Ishikawa (cell line): ENCODE results near the gene POLR3A.
A peak's percentile ranks its signal among the peaks of the same experiment; 100 is the strongest.

Experiments used
- CEBPB ChIP-seq: IDR thresholded peaks from 2 replicates; pipeline ENCODE4 v1.6.1; 2012
- CREB1 ChIP-seq: IDR thresholded peaks from 2 replicates; pipeline ENCODE4 v1.6.1; 2012; ENCODE audit warnings: low read depth
- EGR1 ChIP-seq: IDR thresholded peaks from 2 replicates; pipeline ENCODE4 v1.6.1; 2012
- EP300 ChIP-seq: IDR thresholded peaks from 2 replicates; pipeline ENCODE4 v1.6.1; 2012; ENCODE audit warnings: borderline replicate concordance
- FOXM1 ChIP-seq: IDR thresholded peaks from 2 replicates; pipeline ENCODE4 v1.6.1; 2012; ENCODE audit warnings: low read depth, borderline replicate concordance
- MAX ChIP-seq: IDR thresholded peaks from 2 replicates; pipeline ENCODE4 v1.6.1; 2012
- NFIC ChIP-seq: IDR thresholded peaks from 2 replicates; pipeline ENCODE4 v1.6.1; 2012
- RAD21 ChIP-seq: IDR thresholded peaks from 2 replicates; pipeline ENCODE4 v1.6.1; 2012; ENCODE audit warnings: low read depth
- TAF1 ChIP-seq: IDR thresholded peaks from 2 replicates; pipeline ENCODE4 v1.6.1; 2012; ENCODE audit warnings: low read depth, mild to moderate bottlenecking
- TCF12 ChIP-seq: IDR thresholded peaks from 2 replicates; pipeline ENCODE4 v1.6.1; 2012; ENCODE audit warnings: low read depth
- TEAD4 ChIP-seq: IDR thresholded peaks from 2 replicates; pipeline ENCODE4 v1.6.1; 2012
- YY1 ChIP-seq: IDR thresholded peaks from 2 replicates; pipeline ENCODE4 v1.6.1; 2012; ENCODE audit warnings: low read depth
- ZBTB7A ChIP-seq: IDR thresholded peaks from 2 replicates; pipeline ENCODE4 v1.6.1; 2012; ENCODE audit warnings: low read depth
- TF ChIP-seq, protein P1 (sequence below): IDR thresholded peaks from 2 replicates; pipeline ENCODE4 v1.6.1; 2012
- TF ChIP-seq, protein P2 (sequence below): IDR thresholded peaks from 2 replicates; pipeline ENCODE4 v1.6.1; 2012; ENCODE audit warnings: low read depth, mild to moderate bottlenecking

Gene POLR3A

DNA sequence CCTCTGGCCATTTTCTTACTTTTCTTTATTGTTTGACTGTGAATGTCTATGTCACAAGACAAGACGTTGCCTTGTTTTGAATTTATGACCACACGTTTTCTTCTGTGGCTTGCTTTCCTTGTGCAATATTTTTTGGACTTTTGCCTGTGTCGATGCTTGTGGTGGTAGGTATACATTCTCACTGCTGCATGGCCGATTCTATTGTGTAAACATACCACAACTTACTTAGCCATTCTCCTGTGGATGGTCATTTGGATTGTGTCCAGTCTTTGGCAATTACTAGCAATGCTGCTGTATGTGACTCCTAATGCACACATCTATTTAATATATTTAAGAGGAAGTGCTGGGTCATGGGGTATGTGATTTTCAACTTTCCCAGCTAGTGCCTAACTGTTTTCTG lies 84.8 kb downstream of the POLR3A start:
- TF ChIP-seq FOXM1: no peak
- TF ChIP-seq TAF1: no peak
- TF ChIP-seq, protein P1, sequence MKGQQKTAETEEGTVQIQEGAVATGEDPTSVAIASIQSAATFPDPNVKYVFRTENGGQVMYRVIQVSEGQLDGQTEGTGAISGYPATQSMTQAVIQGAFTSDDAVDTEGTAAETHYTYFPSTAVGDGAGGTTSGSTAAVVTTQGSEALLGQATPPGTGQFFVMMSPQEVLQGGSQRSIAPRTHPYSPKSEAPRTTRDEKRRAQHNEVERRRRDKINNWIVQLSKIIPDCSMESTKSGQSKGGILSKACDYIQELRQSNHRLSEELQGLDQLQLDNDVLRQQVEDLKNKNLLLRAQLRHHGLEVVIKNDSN: no peak
- peak; percentile 67 for TF ChIP-seq TEAD4
- TF ChIP-seq RAD21: no peak
- TF ChIP-seq CREB1: no peak
- no peak for TF ChIP-seq ZBTB7A
- peak; percentile 72; the same call in 1 of the 2 replicates for TF ChIP-seq EP300
- peak; percentile 77 for TF ChIP-seq CEBPB
- TF ChIP-seq NFIC: peak; percentile 91
- peak; percentile 56 for TF ChIP-seq TCF12
- TF ChIP-seq MAX: peak; percentile 66
- no peak for TF ChIP-seq YY1
- TF ChIP-seq EGR1: no peak
- TF ChIP-seq, protein P2, sequence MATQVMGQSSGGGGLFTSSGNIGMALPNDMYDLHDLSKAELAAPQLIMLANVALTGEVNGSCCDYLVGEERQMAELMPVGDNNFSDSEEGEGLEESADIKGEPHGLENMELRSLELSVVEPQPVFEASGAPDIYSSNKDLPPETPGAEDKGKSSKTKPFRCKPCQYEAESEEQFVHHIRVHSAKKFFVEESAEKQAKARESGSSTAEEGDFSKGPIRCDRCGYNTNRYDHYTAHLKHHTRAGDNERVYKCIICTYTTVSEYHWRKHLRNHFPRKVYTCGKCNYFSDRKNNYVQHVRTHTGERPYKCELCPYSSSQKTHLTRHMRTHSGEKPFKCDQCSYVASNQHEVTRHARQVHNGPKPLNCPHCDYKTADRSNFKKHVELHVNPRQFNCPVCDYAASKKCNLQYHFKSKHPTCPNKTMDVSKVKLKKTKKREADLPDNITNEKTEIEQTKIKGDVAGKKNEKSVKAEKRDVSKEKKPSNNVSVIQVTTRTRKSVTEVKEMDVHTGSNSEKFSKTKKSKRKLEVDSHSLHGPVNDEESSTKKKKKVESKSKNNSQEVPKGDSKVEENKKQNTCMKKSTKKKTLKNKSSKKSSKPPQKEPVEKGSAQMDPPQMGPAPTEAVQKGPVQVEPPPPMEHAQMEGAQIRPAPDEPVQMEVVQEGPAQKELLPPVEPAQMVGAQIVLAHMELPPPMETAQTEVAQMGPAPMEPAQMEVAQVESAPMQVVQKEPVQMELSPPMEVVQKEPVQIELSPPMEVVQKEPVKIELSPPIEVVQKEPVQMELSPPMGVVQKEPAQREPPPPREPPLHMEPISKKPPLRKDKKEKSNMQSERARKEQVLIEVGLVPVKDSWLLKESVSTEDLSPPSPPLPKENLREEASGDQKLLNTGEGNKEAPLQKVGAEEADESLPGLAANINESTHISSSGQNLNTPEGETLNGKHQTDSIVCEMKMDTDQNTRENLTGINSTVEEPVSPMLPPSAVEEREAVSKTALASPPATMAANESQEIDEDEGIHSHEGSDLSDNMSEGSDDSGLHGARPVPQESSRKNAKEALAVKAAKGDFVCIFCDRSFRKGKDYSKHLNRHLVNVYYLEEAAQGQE: no peak

DNA sequence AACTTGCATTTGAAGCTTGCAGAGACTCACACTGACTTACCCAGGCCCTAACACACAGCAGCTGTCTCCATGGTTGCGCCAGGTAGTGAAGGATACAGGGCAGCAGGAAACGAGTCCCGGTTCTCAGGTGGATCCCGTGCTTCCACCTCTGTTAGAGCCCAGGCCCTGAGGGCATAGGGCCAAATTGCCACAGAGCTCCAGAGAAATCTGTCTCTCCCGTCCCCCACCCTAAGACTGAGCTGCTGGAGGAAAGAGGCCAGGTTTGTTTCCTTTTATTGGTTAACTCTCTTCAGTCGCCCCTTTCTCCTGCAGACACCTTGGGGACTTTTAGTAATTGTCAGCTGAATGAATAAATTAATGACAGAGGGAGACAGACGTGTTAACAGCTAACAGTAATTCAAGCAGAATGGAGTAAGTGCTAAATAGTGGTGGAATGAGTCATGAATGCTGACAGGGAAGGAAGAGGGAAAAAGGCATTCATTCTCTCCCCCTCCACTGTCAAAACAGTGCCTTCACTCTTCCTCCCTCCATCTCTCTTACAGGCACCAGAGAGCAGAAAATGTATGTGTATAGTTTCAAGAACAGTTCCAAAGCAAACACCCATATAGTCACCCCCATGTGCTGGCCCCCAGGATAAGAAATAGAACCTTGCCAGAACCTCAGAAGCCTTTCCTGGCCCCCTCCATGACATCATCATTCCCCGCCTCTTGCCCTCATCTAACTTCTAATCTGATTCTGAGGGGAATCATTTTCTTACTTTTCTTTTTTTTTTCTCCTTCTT lies 86.0 kb downstream of the POLR3A start:
- TF ChIP-seq EP300 (peak; percentile 52; the same call in 1 of the 2 replicates), RAD21 (peak; percentile 20), CEBPB (0 out of 2 replicates have a peak, but pooled peaks have one; percentile 15), ZBTB7A (no peak), TEAD4 (peak; percentile 77), YY1 (peak; percentile 42; the same call in 1 of the 2 replicates), NFIC (peak; percentile 79), EGR1 (no peak), FOXM1 (no peak), CREB1 (no peak), TAF1 (no peak), TCF12 (peak; percentile 38; the same call in 1 of the 2 replicates), MAX (peak; percentile 27; the same call in 1 of the 2 replicates)
- TF ChIP-seq, protein P1: peak; percentile 11; the same call in 1 of the 2 replicates
- TF ChIP-seq, protein P2: no peak

DNA sequence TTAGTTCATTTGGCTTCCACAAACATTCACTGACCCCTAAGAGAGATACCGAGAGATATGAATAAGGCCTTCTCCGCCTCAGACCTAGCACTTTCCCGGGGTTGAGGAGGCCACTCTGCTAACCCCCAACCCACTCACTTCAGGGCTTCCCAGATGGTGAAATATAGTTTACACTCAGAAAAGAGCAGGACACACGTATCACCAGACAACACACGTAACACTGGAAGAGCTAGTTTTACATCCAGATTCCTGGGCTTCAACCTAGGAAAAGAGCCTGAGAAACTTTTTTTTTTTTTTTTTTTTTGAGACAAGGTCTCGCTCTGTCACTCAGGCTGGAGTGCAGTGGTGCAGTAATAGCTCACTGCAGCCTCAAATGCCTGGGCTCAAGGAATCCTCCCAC lies 87.5 kb downstream of the POLR3A start:
- TF ChIP-seq CEBPB (no peak), MAX (no peak), NFIC (no peak), YY1 (no peak), TAF1 (no peak), TCF12 (no peak), EP300 (no peak), TEAD4 (no peak), CREB1 (no peak), FOXM1 (no peak), RAD21 (no peak), EGR1 (no peak), ZBTB7A (no peak)
- TF ChIP-seq, protein P2: no peak
- TF ChIP-seq, protein P1: no peak
